Measurements from ENCODE around the gene CYB5B. TPM values are rescaled to one million over a fixed set of nuclear protein-coding genes. Genes with fewer than 3 reads are reported as not detected.
A peak's percentile ranks its signal among the peaks of the same experiment; 100 is the strongest.

CYB5B gene
- total RNA-seq, 4 donors from 2014 or later: 40.4 to 61.5 (median 50.4) TPM

DNA sequence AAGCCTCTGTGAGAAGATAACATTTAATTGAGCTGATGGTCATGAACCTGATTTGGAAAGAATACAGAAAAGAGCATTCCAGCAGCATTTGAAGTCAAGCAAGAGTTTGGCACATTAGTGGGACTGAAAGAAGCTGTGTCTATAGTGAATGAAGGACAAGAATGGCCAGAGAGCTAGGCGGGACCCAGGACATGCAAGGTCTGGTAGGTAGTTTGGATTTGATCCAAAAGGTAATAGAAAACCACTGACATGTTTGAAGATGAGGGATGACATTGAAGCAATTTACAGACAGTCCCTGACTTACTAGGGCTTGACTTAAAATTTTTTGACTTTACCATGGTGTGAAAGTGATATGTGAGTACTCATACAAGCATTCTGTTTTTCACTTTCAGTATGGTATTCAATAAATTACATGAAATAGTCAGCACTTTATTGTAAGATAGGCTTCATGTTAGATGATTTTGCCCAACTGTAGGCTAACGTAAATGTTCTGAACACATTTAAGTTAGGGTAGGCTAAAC is 7.6 kb downstream of the CYB5B start:
- H3K36me3 ChIP-seq: peaks cover 4 to 21% of the 10 kb centered on the region in 2 donors
- peaks cover 0 to 5% of the 10 kb centered on the region in 2 donors for H3K4me1 ChIP-seq
- DNase-seq: no peak
- no peak overlapping the region for H3K4me3 ChIP-seq (replicated peaks in 1 of 3)
- no peak for TF ChIP-seq POLR2A (IDR thresholded peaks at IDR 0.05)
- TF ChIP-seq CTCF (IDR thresholded peaks at IDR 0.05): no peak
- intact Hi-C loops (cut with DNase I): no loop called here
- H3K27me3 ChIP-seq: no peaks in the 10 kb centered on the region
- 93 to 98% methylated on average over 2 of the region's 2 CpGs for WGBS, 2 donors
- no peak overlapping the region for H3K27ac ChIP-seq
- no peaks in the 10 kb centered on the region for H3K9me3 ChIP-seq

GRCh38 chr16:69434066-69434465 is 9.6 kb downstream of the CYB5B start:
- H3K27me3 ChIP-seq: no peaks in the 10 kb centered on the region
- intact Hi-C loops (cut with DNase I): no loop called here
- H3K4me1 ChIP-seq: peaks cover 0 to 5% of the 10 kb centered on the region in 2 donors
- no peak overlapping the region for H3K27ac ChIP-seq
- peaks cover 4 to 12% of the 10 kb centered on the region in 2 donors for H3K36me3 ChIP-seq
- no peak for TF ChIP-seq CTCF (IDR thresholded peaks at IDR 0.05)
- no peak for TF ChIP-seq POLR2A (IDR thresholded peaks at IDR 0.05)
- no peak overlapping the region for H3K4me3 ChIP-seq (replicated peaks in 1 of 3)
- no peaks in the 10 kb centered on the region for H3K9me3 ChIP-seq
- DNase-seq: no peak
- WGBS, 2 donors: 94 to 95% methylated on average over 1 of the region's 1 CpG

DNA sequence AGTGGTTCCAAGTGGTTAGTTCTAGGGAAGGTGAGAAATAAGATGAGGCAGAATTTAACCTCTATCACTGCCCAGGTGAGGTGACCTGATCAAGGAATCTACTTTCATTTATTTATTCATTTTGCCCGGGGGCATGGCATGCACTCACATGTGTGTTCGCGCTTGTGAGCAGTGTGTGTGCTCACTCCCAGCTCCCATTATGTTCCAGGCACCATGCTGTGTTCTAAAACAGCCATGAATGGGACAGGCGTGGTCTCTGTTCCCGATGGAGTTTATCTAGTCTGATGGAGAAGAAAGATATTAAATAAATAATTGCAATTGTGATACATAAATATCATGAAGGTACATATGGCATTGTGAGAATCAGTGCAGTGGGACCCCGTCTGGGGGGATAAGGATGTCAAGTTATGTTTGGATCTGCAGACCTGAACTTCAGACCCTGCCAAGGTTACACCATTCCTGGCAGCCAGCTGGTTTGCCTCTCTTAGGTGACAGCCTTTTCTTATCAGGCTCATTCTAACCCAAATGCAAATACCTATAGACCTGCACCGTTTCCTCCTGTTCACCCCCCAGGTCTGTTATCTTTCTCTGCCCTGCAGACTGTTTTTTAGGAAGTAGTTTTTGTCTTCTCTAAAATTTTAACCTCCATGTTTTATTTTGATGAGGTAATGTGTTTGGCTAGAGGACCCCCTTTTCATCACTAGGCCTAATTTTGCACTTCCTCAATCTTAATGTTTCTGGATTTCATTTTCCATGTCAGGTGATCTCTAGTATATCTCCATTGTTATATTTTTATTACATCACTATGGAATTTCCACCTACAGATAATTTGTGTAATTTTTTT is 11.8 kb downstream of the CYB5B start:
- H3K4me3 ChIP-seq (replicated peaks in 1 of 3): no peak overlapping the region
- no peak for TF ChIP-seq CTCF (IDR thresholded peaks at IDR 0.05)
- no peak for TF ChIP-seq POLR2A (IDR thresholded peaks at IDR 0.05)
- H3K27me3 ChIP-seq: no peaks in the 10 kb centered on the region
- no peak for DNase-seq
- no peaks in the 10 kb centered on the region for H3K9me3 ChIP-seq
- peaks cover 0 to 5% of the 10 kb centered on the region in 2 donors for H3K4me1 ChIP-seq
- intact Hi-C loops (cut with DNase I): no loop called here
- WGBS, 2 donors: 75% methylated on average over 7 of the region's 7 CpGs
- H3K27ac ChIP-seq: peak overlapping the region in 1 of 3 donors; percentile 40
- H3K36me3 ChIP-seq: no peaks in the 10 kb centered on the region

- TF ChIP-seq POLR2A (IDR thresholded peaks at IDR 0.05): no peak
- no peak for TF ChIP-seq CTCF (IDR thresholded peaks at IDR 0.05)
- Histone ChIP-seq H3K27me3 (no peaks in the 10 kb centered on the region), H3K4me3 (replicated peaks in 1 of 3) (no peak overlapping the region), H3K27ac (peak overlapping the region in 1 of 3 donors; percentile 40), H3K4me1 (peaks cover 0 to 5% of the 10 kb centered on the region in 2 donors), H3K36me3 (no peaks in the 10 kb centered on the region), H3K9me3 (no peaks in the 10 kb centered on the region)
- no peak for DNase-seq
- WGBS, 2 donors: 82 to 83% methylated on average over 2 of the region's 2 CpGs
- intact Hi-C loops (cut with DNase I): no loop called here
Observed at GRCh38 chr16:69436896-69437295, 12.5 kb downstream of the CYB5B start.

DNA sequence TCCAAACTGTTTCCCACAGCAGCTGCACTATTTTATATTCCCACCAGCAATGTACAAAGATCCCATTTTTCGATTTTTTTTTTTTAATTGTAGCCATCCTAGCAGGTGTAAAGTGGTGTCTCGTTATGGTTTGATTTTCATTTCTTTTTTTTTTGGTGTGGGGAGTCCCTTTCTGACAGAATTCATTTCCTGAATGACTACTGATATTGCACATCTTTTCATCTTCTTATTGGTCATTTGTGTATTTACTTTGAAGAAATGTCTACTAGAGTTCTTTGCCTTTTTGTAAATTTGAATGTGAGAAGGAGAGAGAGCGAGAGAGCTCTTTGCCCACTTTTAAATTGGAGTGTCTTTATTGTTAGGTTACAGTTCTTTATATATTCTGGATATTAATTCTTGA is 14.0 kb downstream of the CYB5B start:
- no peak for DNase-seq
- no peaks in the 10 kb centered on the region for H3K9me3 ChIP-seq
- H3K4me1 ChIP-seq: peaks cover 5 to 17% of the 10 kb centered on the region in 2 donors
- TF ChIP-seq POLR2A (IDR thresholded peaks at IDR 0.05) (no peak), CTCF (IDR thresholded peaks at IDR 0.05) (no peak)
- no peaks in the 10 kb centered on the region for H3K27me3 ChIP-seq
- intact Hi-C loops (cut with DNase I): no loop called here
- 77 to 92% methylated on average over 3 of the region's 3 CpGs for WGBS, 2 donors
- no peak overlapping the region for H3K27ac ChIP-seq
- no peak overlapping the region for H3K4me3 ChIP-seq (replicated peaks in 1 of 3)
- H3K36me3 ChIP-seq: no peaks in the 10 kb centered on the region

Measured in thyroid gland (tissue), 4 donors.